ENCODE data around the gene SLC4A8. TPM values are rescaled to one million over a fixed set of nuclear protein-coding genes. Genes with fewer than 3 reads are reported as not detected.

SLC4A8 gene
- total and polyA plus RNA-seq, 8 donors: 1.0 to 5.5 (median 2.7) TPM

- 70 to 74% methylated on average over 8 of the region's 8 CpGs for WGBS, 2 donors
- Histone ChIP-seq H3K27ac (no peak overlapping the region), H3K4me1 (no peaks in the 10 kb centered on the region), H3K9me3 (no peaks in the 10 kb centered on the region), H3K4me3 (no peak overlapping the region), H3K27me3 (no peaks in the 10 kb centered on the region), H3K36me3 (no peaks in the 10 kb centered on the region)
- TF ChIP-seq CTCF (IDR thresholded peaks at IDR 0.05): no peak
- FAIRE-seq (no peak), DNase-seq (no peak), ATAC-seq (no peak)
- intact Hi-C loops (cut with DNase I): no loop called here
These were observed 29.1 kb upstream of the SLC4A8 start for GRCh38 chr12:51395283-51396230.

GRCh38 chr12:51397670-51398069, 27.0 kb upstream of the SLC4A8 start:
- H3K27me3 ChIP-seq: no peaks in the 10 kb centered on the region
- H3K4me3 ChIP-seq: no peak overlapping the region
- intact Hi-C loops (cut with DNase I): no loop called here
- WGBS, 2 donors: 88 to 96% methylated on average over 4 of the region's 4 CpGs
- H3K27ac ChIP-seq: no peak overlapping the region
- DNase-seq: no peak
- FAIRE-seq: no peak
- ATAC-seq: no peak
- no peaks in the 10 kb centered on the region for H3K4me1 ChIP-seq
- TF ChIP-seq CTCF (IDR thresholded peaks at IDR 0.05): no peak
- no peaks in the 10 kb centered on the region for H3K36me3 ChIP-seq
- H3K9me3 ChIP-seq: no peaks in the 10 kb centered on the region

GRCh38 chr12:51399891-51400290, 24.7 kb upstream of the SLC4A8 start:
- FAIRE-seq: no peak
- no peaks in the 10 kb centered on the region for H3K4me1 ChIP-seq
- intact Hi-C loops (cut with DNase I): no loop called here
- 65 to 69% methylated on average over 4 of the region's 4 CpGs for WGBS, 2 donors
- peak in 1 of 4 donors; percentile 45 for ATAC-seq
- H3K27me3 ChIP-seq: no peaks in the 10 kb centered on the region
- no peaks in the 10 kb centered on the region for H3K36me3 ChIP-seq
- H3K27ac ChIP-seq: no peak overlapping the region
- no peak overlapping the region for H3K4me3 ChIP-seq
- DNase-seq: no peak
- H3K9me3 ChIP-seq: no peaks in the 10 kb centered on the region
- TF ChIP-seq CTCF (IDR thresholded peaks at IDR 0.05): no peak

GRCh38 chr12:51401020-51401419, 23.6 kb upstream of the SLC4A8 start:
- Histone ChIP-seq H3K27me3 (no peaks in the 10 kb centered on the region), H3K9me3 (no peaks in the 10 kb centered on the region), H3K36me3 (no peaks in the 10 kb centered on the region), H3K4me3 (no peak overlapping the region), H3K27ac (no peak overlapping the region), H3K4me1 (no peaks in the 10 kb centered on the region)
- TF ChIP-seq CTCF (IDR thresholded peaks at IDR 0.05): no peak
- intact Hi-C loops (cut with DNase I): no loop called here
- 88 to 90% methylated on average over 14 of the region's 14 CpGs for WGBS, 2 donors
- ATAC-seq (no peak), FAIRE-seq (no peak), DNase-seq (no peak)

- no peaks in the 10 kb centered on the region for H3K36me3 ChIP-seq
- 93 to 94% methylated on average over 13 of the region's 13 CpGs for WGBS, 2 donors
- TF ChIP-seq CTCF (IDR thresholded peaks at IDR 0.05): no peak
- intact Hi-C loops (cut with DNase I): no loop called here
- H3K9me3 ChIP-seq: no peaks in the 10 kb centered on the region
- no peak for DNase-seq
- H3K27me3 ChIP-seq: no peaks in the 10 kb centered on the region
- H3K4me1 ChIP-seq: no peaks in the 10 kb centered on the region
- no peak overlapping the region for H3K4me3 ChIP-seq
- H3K27ac ChIP-seq: no peak overlapping the region
- FAIRE-seq: no peak
- no peak for ATAC-seq
These were observed 23.1 kb upstream of the SLC4A8 start for GRCh38 chr12:51401486-51401885.

Data from pancreas (tissue), 10 donors.